Measurements from ENCODE around the gene TSR1.

The TSR1 gene

DNA sequence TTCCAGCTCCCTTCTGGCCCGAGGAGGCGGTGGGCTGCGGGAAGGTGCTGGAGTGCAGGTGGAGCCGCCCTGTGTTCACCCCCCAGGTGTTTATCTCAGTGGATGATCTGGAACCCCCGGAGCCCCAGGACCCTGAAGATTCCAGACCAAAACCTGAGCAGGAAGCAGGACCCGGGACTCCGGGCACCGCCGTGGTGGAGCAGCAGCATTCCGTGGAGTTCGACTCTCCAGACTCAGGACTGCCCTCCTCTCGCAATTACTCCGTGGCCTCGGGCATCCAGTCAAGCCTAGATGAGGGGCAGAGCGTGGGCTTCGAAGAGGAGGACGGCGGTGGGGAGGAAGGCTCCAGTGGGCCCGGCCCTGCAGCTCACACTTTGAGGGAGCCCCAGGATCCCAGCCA is 39.1 kb upstream of the TSR1 start:
- no peak for DNase-seq (ENCODE audit: low read depth)
- H3K4me3 ChIP-seq (ENCODE audit: low read length) = no peak overlapping the region
- H3K9ac ChIP-seq (ENCODE audit: low read length) = no peak overlapping the region
- H3K9me3 ChIP-seq (ENCODE audit: control insufficient read depth, low read length) = no peaks in the 10 kb centered on the region
- H3K27me3 ChIP-seq (replicated peaks; ENCODE audit: control insufficient read depth, insufficient read depth, low read length) = no peaks in the 10 kb centered on the region
- peaks cover 2% of the 10 kb centered on the region for H3K4me1 ChIP-seq (ENCODE audit: control insufficient read depth, insufficient read depth, low read length)
- H3K36me3 ChIP-seq (ENCODE audit: control insufficient read depth, insufficient read depth, low read length, severe bottlenecking) = peaks cover 28% of the 10 kb centered on the region

DNA sequence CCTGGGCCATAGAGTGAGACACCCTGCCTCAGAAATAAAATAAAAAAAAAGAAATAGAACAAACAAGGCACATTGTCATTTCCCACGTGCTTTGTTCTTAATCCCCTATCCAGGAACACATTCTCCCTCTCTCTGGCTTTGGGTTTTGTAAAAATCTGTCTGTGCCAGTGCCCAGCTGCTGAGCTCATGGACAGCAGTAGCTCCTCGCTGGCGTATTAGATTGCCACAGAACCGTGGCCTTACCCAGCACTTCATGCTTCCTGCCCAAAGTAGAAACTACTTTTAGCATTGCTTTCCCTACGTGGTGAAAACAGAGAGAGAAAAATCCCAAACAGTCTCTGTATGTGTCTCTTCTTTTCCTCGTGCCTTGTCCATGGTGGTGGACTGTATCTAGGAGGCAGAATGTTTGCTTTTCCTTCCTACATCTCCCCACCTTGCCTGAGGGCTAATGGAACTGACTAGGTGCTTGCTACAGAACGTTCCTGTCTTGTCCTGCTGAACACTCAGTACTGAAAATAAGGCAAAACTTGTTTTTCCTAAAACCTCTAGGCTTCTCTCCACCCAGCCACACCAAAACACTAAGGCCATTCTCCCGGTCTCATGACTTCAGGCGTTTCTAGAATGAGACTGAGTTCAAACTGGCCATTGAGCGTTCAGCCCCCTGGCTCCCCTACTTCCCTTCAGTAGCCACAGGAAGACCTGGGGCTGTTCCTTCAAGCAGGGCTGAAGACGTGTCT is 38.5 kb upstream of the TSR1 start:
- Histone ChIP-seq H3K36me3 (ENCODE audit: control insufficient read depth, insufficient read depth, low read length, severe bottlenecking) (peaks cover 28% of the 10 kb centered on the region), H3K4me1 (ENCODE audit: control insufficient read depth, insufficient read depth, low read length) (no peaks in the 10 kb centered on the region), H3K27me3 (replicated peaks; ENCODE audit: control insufficient read depth, insufficient read depth, low read length) (no peaks in the 10 kb centered on the region), H3K4me3 (ENCODE audit: low read length) (no peak overlapping the region), H3K9me3 (ENCODE audit: control insufficient read depth, low read length) (no peaks in the 10 kb centered on the region), H3K9ac (ENCODE audit: low read length) (no peak overlapping the region)
- no peak for DNase-seq (ENCODE audit: low read depth)

DNA sequence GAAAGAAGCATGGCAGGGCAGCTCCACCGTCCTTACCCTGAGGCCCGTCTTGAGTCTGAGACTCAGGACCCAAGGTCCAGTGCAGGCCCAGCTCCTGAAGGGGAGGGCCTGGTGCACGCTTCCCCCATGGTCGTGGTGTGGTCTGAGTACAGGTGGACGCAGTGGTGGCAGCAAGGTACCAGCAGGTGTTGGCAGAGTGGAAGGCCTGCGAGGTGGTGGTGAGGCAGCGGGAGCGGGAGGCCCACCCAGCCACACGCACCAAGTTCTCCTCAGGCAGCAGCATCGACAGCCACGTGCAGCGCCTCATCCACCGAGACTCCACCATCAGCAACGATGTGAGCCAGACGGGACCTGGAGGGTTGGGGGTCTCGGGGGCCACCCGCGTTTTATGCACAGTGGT is 36.9 kb upstream of the TSR1 start:
- no peak overlapping the region for H3K4me3 ChIP-seq (ENCODE audit: low read length)
- no peak overlapping the region for H3K9ac ChIP-seq (ENCODE audit: low read length)
- H3K36me3 ChIP-seq (ENCODE audit: control insufficient read depth, insufficient read depth, low read length, severe bottlenecking) = peaks cover 16% of the 10 kb centered on the region
- H3K27me3 ChIP-seq (replicated peaks; ENCODE audit: control insufficient read depth, insufficient read depth, low read length) = no peaks in the 10 kb centered on the region
- no peak for DNase-seq (ENCODE audit: low read depth)
- no peaks in the 10 kb centered on the region for H3K4me1 ChIP-seq (ENCODE audit: control insufficient read depth, insufficient read depth, low read length)
- no peaks in the 10 kb centered on the region for H3K9me3 ChIP-seq (ENCODE audit: control insufficient read depth, low read length)

DNA sequence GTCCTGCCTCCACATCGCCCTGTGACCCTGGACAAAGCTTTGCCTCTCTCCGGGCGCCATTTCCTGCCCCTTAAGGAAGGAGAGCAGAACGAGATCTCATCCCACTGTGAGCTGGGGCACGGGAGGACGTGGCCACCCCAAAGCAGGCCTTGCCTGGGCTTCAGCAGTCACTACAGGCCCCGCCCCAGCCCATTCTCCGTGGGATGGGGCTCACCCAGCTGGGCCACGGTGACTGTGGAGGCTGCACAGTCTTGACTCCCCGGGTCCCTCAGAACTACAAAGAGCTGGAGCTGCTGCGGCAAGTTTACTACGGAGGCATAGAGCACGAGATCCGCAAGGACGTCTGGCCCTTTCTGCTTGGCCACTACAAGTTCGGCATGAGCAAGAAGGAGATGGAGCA is 36.4 kb upstream of the TSR1 start:
- Histone ChIP-seq H3K36me3 (ENCODE audit: control insufficient read depth, insufficient read depth, low read length, severe bottlenecking) (peaks cover 12% of the 10 kb centered on the region), H3K4me3 (ENCODE audit: low read length) (no peak overlapping the region), H3K9me3 (ENCODE audit: control insufficient read depth, low read length) (no peaks in the 10 kb centered on the region), H3K4me1 (ENCODE audit: control insufficient read depth, insufficient read depth, low read length) (no peaks in the 10 kb centered on the region), H3K27me3 (replicated peaks; ENCODE audit: control insufficient read depth, insufficient read depth, low read length) (no peaks in the 10 kb centered on the region), H3K9ac (ENCODE audit: low read length) (no peak overlapping the region)
- no peak for DNase-seq (ENCODE audit: low read depth)

DNA sequence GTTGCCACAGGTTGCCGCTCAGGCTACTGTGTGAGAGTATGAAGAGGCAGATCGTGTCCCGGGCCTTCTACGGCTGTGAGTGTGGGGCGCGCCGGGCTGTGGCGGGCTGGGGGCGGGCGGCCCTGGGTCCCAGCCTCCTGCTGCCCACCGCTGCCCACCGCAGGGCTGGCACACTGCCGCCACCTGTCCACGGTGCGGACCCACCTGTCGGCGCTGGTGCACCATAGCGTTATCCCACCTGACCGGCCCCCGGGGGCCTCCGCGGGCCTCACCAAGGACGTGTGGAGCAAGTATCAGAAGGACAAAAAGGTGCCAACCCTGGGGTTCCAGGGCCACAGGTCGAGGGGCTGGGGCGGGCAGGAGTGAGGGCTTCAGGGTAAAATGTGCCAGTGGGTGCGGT is 35.9 kb upstream of the TSR1 start:
- Histone ChIP-seq H3K9ac (ENCODE audit: low read length) (no peak overlapping the region), H3K27me3 (replicated peaks; ENCODE audit: control insufficient read depth, insufficient read depth, low read length) (no peaks in the 10 kb centered on the region), H3K9me3 (ENCODE audit: control insufficient read depth, low read length) (no peaks in the 10 kb centered on the region), H3K4me3 (ENCODE audit: low read length) (no peak overlapping the region), H3K36me3 (ENCODE audit: control insufficient read depth, insufficient read depth, low read length, severe bottlenecking) (peaks cover 10% of the 10 kb centered on the region), H3K4me1 (ENCODE audit: control insufficient read depth, insufficient read depth, low read length) (no peaks in the 10 kb centered on the region)
- no peak for DNase-seq (ENCODE audit: low read depth)

DNA sequence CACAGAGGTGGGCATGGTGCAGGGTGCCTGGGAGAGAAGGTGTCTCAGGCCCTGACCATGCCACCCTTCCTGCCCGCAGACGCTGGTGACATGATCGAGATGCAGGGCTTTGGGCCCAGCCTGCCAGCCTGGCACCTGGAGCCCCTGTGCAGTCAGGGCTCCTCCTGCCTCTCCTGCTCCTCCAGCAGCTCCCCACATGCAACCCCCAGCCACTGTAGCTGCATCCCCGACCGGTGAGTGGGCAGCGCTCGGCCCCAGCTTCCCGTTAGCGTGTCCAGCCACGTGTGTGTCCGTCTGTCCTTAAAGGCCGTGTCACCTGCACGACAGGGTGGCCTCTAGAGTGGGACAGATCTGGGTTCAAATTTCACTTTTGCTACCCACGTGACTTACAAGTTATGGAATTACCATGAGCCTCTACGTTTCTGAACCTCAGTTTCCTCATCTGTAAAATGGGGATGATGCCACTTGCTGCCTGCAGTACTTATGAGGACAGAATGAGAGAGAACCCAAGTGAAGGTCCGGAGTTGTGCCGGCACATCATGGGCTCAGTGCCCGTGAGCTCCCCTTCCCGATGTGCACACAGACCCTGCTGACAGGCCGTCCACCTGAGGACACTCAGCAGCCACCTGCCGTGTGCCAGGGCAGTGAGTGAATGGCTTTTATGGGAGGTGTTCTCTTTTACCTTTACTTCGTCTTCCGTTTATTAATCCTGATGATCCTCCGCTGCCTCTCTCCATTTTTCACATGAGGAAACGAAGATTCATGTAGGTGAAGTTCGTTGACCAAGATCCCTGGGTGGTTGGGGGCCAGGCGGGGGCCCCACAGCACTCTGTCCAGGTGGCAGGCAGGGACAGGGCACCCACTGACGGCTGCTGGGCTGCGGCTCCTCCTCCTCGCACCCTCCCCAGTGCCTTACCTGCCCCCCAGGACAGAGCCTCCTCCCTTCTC is 35.2 kb upstream of the TSR1 start:
- Histone ChIP-seq H3K4me1 (ENCODE audit: control insufficient read depth, insufficient read depth, low read length) (no peaks in the 10 kb centered on the region), H3K27me3 (replicated peaks; ENCODE audit: control insufficient read depth, insufficient read depth, low read length) (no peaks in the 10 kb centered on the region), H3K9ac (ENCODE audit: low read length) (no peak overlapping the region), H3K9me3 (ENCODE audit: control insufficient read depth, low read length) (no peaks in the 10 kb centered on the region), H3K36me3 (ENCODE audit: control insufficient read depth, insufficient read depth, low read length, severe bottlenecking) (peaks cover 4% of the 10 kb centered on the region), H3K4me3 (ENCODE audit: low read length) (no peak overlapping the region)
- DNase-seq (ENCODE audit: low read depth) = no peak

DNA sequence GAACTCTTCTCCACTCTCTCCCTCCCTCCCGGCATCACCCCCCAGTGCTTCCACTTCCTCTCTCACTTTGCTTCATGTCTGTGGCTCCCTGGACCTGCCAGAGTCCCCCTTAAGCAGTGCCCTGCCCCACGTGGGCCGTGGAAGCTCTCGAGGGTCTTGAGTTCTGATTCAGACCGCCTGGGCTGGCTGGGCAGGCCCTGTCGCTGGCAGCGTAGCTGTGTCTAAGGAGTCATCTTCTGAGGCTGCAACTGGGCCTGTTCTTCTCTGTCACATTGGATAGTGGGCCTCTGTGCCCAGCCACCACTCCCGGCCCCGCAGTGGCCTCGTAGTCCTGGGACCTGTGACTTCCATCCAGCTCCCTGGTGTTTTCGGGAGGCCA is 33.9 kb upstream of the TSR1 start:
- no peaks in the 10 kb centered on the region for H3K27me3 ChIP-seq (replicated peaks; ENCODE audit: control insufficient read depth, insufficient read depth, low read length)
- no peak for DNase-seq (ENCODE audit: low read depth)
- peaks cover 8% of the 10 kb centered on the region for H3K36me3 ChIP-seq (ENCODE audit: control insufficient read depth, insufficient read depth, low read length, severe bottlenecking)
- no peak overlapping the region for H3K9ac ChIP-seq (ENCODE audit: low read length)
- H3K4me3 ChIP-seq (ENCODE audit: low read length) = no peak overlapping the region
- H3K9me3 ChIP-seq (ENCODE audit: control insufficient read depth, low read length) = no peaks in the 10 kb centered on the region
- no peaks in the 10 kb centered on the region for H3K4me1 ChIP-seq (ENCODE audit: control insufficient read depth, insufficient read depth, low read length)

DNA sequence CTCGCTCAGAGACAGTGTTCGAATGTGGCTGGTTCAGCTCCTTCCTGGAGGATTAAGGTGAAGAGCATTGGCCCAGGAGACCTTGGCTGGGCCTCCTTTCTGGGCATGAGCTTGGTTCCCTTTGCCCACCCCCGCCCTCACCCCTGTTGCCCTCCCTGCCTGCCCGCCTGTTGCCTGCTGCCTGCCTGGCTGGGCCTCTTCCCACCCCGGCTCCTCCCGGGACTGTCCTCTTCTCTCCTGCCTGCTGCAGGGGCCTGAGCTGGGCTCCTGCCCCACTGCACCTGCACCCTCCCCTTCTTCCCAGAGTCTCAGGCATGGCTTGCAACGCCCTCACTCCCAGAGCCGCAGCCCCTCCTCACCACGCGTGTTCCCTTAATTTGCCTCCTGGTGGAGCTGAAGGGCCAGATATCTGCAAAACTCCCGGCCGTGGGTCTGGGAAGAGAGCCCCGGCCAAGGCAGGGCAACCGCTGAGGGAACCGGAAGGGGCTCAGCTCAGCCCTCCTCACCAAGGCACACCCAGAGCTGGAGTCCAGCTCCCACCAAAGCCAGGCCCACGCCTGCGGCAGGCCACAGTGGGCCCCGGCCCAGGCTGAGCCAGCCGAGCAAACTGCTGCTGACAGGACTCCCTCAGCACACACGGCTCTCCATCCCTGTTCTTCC is 33.4 kb upstream of the TSR1 start:
- Histone ChIP-seq H3K4me3 (ENCODE audit: low read length) (no peak overlapping the region), H3K9ac (ENCODE audit: low read length) (no peak overlapping the region), H3K36me3 (ENCODE audit: control insufficient read depth, insufficient read depth, low read length, severe bottlenecking) (peaks cover 10% of the 10 kb centered on the region), H3K9me3 (ENCODE audit: control insufficient read depth, low read length) (no peaks in the 10 kb centered on the region), H3K27me3 (replicated peaks; ENCODE audit: control insufficient read depth, insufficient read depth, low read length) (no peaks in the 10 kb centered on the region), H3K4me1 (ENCODE audit: control insufficient read depth, insufficient read depth, low read length) (no peaks in the 10 kb centered on the region)
- DNase-seq (ENCODE audit: low read depth) = no peak

DNA sequence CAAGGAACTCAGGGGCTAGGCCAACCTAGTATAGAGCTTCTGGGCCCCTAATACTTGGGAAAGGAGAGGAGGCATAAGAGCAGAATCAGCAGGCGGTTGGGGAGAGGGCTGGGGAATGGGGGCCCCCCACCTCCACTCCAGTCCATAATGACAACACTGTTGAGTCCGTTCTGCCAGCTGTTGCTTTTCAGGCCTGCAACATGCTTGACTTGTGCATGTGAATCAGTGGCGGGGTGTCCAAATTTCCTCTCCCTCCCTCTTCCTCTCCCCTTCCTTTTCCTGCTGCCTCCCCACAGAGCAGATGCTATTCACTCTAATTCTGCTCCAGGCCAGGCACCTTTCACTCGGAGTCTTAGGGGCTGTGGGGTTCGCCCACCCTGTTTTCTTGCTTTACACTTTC is 32.8 kb upstream of the TSR1 start:
- H3K27me3 ChIP-seq (replicated peaks; ENCODE audit: control insufficient read depth, insufficient read depth, low read length) = no peaks in the 10 kb centered on the region
- H3K9ac ChIP-seq (ENCODE audit: low read length) = no peak overlapping the region
- H3K4me3 ChIP-seq (ENCODE audit: low read length) = no peak overlapping the region
- DNase-seq (ENCODE audit: low read depth) = no peak
- H3K9me3 ChIP-seq (ENCODE audit: control insufficient read depth, low read length) = no peaks in the 10 kb centered on the region
- H3K4me1 ChIP-seq (ENCODE audit: control insufficient read depth, insufficient read depth, low read length) = peaks cover 4% of the 10 kb centered on the region
- peaks cover 10% of the 10 kb centered on the region for H3K36me3 ChIP-seq (ENCODE audit: control insufficient read depth, insufficient read depth, low read length, severe bottlenecking)

DNA sequence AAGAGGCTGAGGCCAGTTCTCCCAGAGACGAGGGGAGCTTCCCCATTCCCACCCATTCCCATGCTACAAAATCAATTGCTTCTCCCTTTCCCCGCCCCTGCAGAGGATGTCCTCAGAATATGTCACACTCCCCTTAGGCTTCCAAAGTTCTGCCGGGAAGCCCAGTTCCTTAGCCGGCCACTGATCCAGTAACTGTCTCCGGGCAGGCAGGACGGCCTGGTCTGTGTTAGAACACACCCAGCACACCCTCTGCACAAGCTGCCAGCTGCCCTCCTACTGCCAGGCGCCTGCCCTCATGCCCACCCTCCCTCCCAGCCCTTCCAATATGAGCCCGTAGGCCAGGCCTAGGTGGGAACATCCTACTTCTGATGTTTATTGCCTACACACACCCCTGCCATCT is 32.1 kb upstream of the TSR1 start:
- Histone ChIP-seq H3K9ac (ENCODE audit: low read length) (no peak overlapping the region), H3K9me3 (ENCODE audit: control insufficient read depth, low read length) (no peaks in the 10 kb centered on the region), H3K36me3 (ENCODE audit: control insufficient read depth, insufficient read depth, low read length, severe bottlenecking) (peaks cover 14% of the 10 kb centered on the region), H3K27me3 (replicated peaks; ENCODE audit: control insufficient read depth, insufficient read depth, low read length) (no peaks in the 10 kb centered on the region), H3K4me3 (ENCODE audit: low read length) (no peak overlapping the region), H3K4me1 (ENCODE audit: control insufficient read depth, insufficient read depth, low read length) (peaks cover 9% of the 10 kb centered on the region)
- DNase-seq (ENCODE audit: low read depth) = no peak

DNA sequence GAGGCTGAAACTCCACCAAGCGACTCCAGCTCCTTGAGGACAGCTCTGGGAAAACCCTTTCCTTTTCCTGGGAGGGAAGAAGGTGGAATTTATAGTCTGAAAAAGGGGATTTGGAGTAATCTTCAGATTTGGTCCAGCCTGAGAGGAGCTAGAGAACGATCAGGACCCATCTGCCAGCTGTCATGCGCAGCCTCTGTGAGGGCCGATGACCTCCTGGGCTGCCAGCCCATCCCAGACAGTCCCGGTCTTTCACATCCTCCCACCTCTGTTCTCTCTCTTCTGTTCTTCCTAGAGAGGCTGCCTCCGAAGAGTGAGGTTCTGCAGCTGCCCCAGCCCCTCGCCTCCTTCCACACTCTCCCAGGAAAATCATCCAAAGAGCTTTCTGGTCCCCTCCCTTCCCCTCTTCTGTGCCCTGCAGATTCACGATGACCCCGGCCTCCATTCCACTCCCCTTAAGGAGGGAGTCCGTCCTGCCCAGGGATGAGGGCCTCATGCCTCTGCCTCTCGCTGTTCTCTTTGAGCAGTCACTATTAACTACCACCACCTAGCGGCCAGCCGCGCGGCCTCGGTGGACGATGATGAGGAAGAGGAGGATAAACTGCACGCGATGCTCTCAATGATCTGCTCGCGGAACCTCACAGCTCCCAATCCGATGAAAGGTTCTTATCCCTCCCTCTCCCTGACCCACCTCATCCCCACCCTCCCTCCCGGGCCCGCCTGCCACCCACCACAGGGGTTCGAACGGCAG is 30.7 kb upstream of the TSR1 start:
- DNase-seq (ENCODE audit: low read depth) = no peak
- Histone ChIP-seq H3K4me3 (ENCODE audit: low read length) (no peak overlapping the region), H3K9me3 (ENCODE audit: control insufficient read depth, low read length) (no peaks in the 10 kb centered on the region), H3K36me3 (ENCODE audit: control insufficient read depth, insufficient read depth, low read length, severe bottlenecking) (peaks cover 20% of the 10 kb centered on the region), H3K4me1 (ENCODE audit: control insufficient read depth, insufficient read depth, low read length) (peaks cover 9% of the 10 kb centered on the region), H3K27me3 (replicated peaks; ENCODE audit: control insufficient read depth, insufficient read depth, low read length) (no peaks in the 10 kb centered on the region), H3K9ac (ENCODE audit: low read length) (no peak overlapping the region)
